HL-60/S4 treated with retinoic acid at 250 ng/mL for 4 days and 3 days (cell line): Measurements from ENCODE around the gene LCLAT1.

Source experiments
- in situ Hi-C: fragments of 300-500 bp; cut with MboI; formaldehyde crosslinking; loops from 2 replicates; pipeline ENCODE4 v1.7.0; 2022; ENCODE audit warnings: low sequenced_read_pairs

LCLAT1 gene

DNA sequence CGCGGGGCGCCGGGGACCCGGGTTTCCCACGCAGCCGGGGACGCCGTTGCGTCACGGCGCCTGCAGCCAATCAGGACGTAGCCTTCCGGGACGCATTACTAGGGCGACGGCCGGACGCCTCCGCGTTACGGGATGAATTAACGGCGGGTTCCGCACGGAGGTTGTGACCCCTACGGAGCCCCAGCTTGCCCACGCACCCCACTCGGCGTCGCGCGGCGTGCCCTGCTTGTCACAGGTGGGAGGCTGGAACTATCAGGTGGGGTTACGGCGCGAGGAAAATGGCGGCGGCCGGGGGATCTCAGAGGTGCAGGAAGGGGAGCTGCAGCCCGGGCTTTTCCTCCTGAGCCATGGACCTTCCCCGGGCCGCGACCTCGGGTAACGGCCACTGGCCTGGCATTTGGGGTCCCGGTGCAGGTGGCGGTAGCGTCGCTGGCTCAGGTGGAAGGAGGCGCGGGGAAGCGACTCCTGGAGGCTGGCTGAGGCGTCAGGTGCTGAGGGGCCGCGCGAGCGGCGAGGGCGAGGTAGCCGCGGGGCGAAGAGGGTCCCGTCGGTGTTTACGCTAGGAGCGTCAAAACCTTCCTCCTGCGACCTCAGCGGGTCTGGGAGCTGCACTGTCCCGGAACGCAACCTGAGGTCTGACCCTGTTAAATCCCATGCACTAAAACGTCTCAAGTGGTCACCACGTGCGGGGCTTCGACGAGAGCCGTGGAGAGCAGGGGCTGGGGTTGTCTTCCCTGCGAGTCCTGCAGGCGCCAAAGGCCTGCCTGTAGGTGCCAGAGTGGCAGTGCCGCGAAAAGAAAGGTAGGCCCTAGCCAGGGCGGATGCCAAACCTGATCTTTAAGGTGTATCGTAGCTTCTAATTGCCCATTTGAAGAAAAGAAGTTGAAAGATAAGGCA is at the start of gene LCLAT1:
LCLAT1 (plus strand) TSS at position 98 of the 897 bp plus-strand sequence. CDS start 78,345 bp downstream, outside the sequence.
- in situ Hi-C loops, result no loop called here

GRCh38 chr2:30398084-30398873 is 48.8 kb upstream of the LCLAT1 start:
- in situ Hi-C loops, result no loop called here

- in situ Hi-C loops, result no loop called here
Observed at GRCh38 chr2:30400151-30400954, 46.7 kb upstream of the LCLAT1 start.

DNA sequence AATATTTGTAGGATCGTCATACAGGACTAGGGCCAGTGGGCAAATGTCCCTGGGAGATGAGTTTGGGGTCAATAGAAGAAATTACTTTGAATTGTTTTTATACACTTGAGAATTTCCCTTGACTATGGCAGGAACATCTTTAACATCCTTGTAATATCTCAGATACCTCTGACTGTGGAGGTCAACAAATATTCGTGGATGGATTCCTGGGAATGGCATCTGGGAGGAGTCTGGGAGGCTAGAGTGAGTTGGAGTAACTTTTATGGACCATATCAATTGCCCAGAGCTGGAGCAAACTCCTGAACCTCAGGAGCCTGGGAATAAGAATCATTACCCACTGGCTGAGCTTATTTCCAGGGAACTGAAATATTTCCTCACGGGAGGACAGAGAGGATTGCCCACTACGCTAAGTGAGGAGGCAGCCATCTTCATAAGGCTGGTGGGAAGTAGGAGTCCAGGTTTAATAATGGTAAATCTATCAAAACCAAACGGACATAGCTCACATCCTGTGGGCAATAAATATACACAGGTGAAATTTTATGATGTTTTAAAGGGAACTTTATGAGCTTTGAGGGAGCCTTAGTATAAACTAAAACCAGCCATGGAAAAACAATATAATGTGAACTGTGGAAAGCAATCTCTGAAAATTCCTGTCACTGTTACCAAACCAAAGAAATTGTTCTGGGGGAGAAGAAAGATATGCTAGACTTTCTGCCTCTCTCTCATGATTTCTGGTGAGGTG is 44.4 kb upstream of the LCLAT1 start:
- in situ Hi-C loops, result no loop called here

DNA sequence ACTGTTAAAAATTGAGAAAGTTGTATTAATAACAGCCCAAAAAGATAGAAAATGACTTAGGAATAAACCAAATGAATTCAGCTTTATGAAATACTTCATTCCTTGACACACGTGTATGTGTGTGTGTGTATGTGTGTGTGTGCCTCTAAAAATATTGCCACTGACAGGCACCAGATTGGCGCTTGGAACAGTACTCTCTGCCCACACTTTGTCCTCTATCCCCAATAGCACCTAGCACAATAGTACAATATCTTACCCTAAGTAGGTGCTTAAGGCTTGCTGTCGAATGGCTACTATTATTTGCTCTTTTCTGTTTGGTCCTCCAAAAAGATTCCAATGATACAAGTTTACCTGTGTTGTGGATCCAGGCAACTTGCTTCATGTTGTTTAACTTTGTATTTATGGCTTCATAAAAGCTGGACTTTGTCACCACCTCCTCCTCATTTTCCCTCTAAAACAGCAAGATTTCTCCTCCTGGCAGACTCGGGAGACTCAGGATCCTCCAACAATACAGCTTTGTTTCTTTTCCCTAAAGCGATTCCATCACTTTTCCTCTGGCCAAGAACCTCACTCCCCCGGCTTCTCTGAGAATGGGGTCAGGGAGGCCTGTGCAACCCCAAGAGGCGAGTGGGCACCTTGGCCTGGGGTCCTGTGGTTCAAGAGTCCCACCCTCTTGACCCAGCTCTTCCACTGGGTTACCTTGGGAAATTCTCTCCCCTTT is 43.3 kb upstream of the LCLAT1 start:
- in situ Hi-C loops, result no loop called here

DNA sequence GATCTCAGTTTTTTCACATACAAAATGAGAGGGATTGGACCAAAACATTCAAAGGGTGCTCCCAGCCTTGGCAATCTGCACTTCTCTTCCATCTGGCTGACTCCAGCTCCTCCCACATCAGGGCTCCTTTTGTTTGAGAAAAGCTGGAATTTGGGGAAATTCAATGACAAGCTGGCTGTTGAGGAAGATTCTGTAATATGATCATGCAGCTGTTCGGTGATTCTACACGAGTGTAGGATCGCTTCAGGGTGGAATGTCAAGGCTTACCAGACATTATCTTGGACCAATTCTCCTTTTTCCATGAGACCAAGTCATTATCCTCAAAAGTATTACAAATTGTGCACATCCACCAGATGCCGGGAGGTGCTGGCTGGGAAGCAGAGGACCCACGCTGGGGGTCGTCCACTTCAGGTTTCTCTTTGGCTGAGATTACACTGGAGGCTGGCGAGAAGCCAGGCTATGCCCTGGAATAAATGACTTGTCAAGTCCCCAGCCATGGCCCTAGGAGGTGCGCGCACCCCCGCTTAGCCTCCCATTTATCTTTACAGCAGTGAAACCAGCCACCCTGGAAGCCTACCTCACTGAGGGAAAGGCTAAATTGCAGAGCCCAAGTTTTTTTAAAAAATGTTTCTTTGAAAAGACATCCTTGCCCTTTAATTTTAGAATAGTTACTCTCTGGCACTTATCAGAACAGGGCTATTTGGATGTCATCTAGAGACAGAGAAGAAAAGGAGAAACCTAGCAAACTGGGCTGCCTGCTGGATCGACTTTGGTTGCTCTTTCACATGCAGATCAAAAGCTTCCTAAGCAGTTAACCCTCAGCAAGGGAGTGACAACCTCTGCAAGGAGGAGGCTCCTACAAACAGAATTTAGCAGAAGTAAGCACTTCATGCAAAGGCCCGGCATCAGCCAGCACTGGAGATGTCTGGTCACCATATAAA is 42.5 kb upstream of the LCLAT1 start:
- in situ Hi-C loops, result no loop called here

DNA sequence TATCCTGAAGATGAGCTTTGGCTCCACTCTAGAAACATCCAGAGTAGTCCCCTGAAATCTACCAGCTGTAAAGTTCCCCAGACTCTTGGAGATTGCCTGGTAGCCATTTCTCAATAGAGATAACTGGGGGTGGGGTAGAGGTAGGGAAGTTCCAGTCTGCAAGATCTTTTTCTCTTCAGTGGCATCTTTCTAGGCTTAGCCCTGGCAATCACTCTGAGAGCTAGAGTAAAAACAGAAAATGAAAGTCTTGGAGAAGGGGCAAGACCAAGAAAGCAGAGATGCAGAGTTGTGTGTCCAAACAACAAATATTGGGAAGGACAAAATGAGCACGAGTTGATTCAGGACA is 41.8 kb upstream of the LCLAT1 start:
- in situ Hi-C loops, result no loop called here

DNA sequence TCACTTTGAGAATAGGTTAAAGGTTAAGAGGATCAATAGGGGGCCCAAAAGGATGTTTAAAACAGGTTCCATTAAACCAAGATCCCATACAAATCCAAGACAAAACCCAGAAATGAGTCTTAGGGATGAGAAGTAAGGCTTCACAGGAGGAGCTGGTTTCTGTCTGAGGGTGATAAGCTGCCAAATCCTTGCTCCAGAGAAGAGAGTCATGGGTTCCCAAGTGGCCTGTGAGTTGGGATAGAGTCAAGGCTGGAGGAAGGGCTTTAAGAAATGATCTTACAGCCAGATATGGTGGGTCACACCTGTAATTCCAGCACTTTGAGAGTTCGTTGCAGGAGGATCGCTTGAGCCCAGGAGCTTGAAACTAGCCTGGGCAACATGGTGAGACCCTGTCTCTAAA is 40.2 kb upstream of the LCLAT1 start:
- in situ Hi-C loops, result no loop called here

GRCh38 chr2:30408961-30409387 is 38.1 kb upstream of the LCLAT1 start:
- in situ Hi-C loops, result no loop called here

GRCh38 chr2:30410217-30410616 is 36.8 kb upstream of the LCLAT1 start:
- in situ Hi-C loops, result no loop called here

- in situ Hi-C loops, result no loop called here
Observed at GRCh38 chr2:30412047-30412683, 34.9 kb upstream of the LCLAT1 start.

GRCh38 chr2:30412684-30413570 is 34.1 kb upstream of the LCLAT1 start:
- in situ Hi-C loops, result no loop called here

- in situ Hi-C loops, result no loop called here
Observed at GRCh38 chr2:30414961-30415360, 32.1 kb upstream of the LCLAT1 start.

GRCh38 chr2:30417253-30417652 is 29.8 kb upstream of the LCLAT1 start:
- in situ Hi-C loops, result no loop called here

DNA sequence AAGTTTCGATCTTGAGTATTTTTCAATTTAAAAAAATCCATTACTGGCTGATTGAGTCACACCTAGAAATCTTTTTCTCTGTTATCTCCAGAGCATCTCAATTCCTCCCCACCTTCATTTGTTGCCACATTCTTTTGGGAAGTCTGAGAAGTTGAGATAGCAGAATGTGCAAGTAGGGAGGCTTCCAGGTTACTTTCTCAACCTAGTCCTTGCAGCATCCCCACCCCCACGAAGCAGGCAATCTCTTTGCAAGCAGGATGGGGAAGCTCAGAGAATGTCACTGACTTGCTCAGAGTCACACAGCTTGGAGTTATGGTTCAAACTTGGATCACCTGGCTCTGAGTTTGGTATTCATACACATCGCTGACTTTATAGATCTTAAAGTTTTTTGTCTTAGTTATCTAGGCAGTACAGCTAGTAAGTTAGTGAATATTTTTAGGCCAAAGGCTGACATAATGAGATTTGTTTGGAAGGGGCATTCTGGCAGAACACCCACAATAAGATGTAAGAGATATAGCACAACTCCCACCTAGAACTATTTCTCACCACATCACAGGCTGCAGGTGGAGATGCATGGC is 25.9 kb upstream of the LCLAT1 start:
- in situ Hi-C loops, result no loop called here

- in situ Hi-C loops, result no loop called here
Observed at GRCh38 chr2:30421604-30422443, 25.2 kb upstream of the LCLAT1 start.
